AG09309 (cell line): Measurements from ENCODE around the gene ZCCHC17.

Experiments
- DNase-seq: peaks from one replicate; pipeline ENCODE4 v3.0.0-alpha.2; 2010; ENCODE audit warnings: low read depth
- H3K4me3 ChIP-seq: 2 replicates; pipeline ENCODE4 v1.5.1; 2011; ENCODE audit warnings: mild to moderate bottlenecking, low read depth, low read length, moderate library complexity; ENCODE audit not compliant: control insufficient read depth
- CTCF ChIP-seq: IDR thresholded peaks from 2 replicates; pipeline ENCODE4 v1.5.1; 2011; ENCODE audit warnings: mild to moderate bottlenecking, low read depth, low read length, inconsistent platforms; ENCODE audit not compliant: insufficient read depth, control insufficient read depth; ENCODE audit errors: missing control alignments

Gene ZCCHC17

DNA sequence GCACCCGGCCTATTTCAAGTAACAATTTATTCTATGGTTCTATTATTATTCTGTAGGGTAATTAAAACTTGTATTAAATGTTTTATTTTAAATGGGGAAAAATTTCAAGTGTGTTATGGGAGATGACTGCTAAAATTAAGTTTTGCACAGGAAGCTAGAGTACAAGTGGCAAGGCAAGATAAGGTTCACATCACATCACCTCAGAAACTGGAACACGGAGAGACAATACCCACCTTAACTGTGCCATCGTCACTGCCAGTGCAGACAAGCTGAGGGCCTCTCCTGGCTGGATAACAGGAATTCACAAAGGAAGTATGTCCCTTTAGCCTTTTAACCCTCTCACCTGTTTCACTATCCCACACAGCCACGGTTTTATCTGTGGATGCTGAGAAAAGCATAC, 7.8 kb upstream of the ZCCHC17 start:
- no peak for TF ChIP-seq CTCF
- H3K4me3 ChIP-seq, result no peak overlapping the region
- no peak for DNase-seq

DNA sequence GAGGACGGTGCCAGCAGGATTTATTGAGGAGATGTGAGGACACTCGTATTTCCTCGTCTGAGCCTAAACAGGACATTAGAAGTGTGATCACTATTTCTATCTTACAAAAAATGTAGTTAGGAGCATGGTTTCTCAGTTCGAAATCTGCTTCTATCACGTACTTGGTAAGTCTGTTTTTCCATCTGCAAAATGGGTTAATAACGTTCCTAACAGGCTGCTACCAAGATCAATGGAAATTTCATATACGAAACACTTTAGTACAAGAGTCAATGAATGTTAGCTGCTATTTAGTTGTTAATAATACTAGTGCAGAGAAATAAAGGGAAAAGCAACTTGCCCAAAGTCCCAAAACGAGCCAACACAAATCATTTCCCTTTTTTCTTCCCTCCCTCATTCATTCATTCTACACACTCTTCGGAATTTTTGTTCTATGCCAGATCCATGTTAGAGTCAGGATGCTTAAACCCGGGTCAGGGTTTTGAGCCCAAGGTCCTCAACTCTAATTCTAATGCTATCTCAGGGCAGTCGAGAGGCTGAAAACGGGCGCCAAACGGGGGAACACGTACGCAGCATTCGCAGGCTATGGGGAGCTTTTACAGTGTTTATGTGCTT, 852 bp upstream of the ZCCHC17 start:
- DNase-seq, result no peak
- TF ChIP-seq CTCF, result no peak

DNA sequence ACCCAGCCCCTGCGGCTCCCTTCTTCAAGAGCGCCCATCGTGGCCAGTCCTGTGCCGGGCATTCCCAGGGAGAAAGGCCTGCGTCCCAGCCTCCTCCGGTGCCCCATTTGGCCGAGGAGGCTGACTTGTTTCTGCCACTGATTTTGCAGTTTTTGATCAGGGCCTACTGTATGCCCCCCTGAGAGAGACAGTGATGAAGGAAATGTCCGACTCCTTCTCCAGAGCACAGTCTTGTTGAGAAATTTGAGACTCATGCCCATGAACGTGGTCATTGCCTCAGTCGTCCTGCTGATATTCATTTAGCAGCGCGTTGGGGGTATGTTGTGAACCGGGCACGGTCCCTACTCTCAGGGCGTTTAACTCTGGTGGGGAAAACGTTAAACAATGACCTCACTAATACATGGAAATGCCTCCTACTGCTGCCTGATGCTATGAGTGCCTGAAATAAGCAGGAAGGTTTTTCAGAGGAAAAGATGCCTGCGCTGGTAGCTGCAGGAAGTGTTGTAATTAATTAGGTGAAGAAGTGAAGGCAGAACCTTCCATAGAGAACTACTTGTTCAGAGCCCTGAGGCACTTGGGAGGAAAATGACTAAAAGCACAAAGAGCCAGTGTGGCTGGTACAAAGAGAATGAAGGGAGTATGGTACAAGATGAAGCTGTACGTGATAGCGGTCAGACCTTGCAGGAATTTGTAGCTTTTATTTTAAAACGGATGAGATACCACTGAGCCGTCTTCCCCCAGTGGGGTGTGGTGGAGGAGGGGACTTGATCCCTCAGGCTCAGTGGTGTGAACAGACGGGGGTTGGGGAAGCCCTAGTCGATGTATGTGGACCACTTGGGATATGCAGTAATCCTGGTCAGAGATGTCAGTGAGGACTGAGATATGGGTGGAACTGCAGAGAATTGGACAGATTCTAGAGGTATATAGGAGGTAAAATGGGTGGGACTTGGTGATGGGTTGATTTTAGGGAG, 730 bp downstream of the ZCCHC17 start:
- H3K4me3 ChIP-seq, result peak overlapping the region; percentile 74
- no peak for TF ChIP-seq CTCF
- DNase-seq, result no peak

More for the DNA sequence above, 852 bp upstream of the ZCCHC17 start:
- peak overlapping the region; percentile 74 for H3K4me3 ChIP-seq

DNA sequence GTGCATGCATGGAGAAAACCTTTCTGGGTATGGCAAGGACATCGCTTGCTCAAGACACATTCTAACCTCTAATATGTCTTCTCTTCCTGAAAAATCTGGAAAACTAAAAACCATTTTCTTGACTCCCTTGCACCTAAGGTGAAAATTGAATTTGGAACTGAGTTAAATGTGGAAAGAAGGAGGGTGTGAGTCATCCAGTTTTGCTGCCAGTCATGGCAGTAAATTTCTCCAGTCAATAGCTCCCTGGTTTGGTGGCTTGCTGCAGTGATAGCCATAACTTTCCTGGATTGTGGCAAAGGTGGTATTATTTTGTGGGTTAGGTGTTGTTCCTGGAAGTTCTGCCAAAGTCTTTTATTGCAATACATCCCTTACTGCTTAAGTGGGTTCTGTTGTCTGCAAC, 2.5 kb downstream of the ZCCHC17 start:
- no peak for DNase-seq
- TF ChIP-seq CTCF, result no peak
- H3K4me3 ChIP-seq, result no peak overlapping the region

DNA sequence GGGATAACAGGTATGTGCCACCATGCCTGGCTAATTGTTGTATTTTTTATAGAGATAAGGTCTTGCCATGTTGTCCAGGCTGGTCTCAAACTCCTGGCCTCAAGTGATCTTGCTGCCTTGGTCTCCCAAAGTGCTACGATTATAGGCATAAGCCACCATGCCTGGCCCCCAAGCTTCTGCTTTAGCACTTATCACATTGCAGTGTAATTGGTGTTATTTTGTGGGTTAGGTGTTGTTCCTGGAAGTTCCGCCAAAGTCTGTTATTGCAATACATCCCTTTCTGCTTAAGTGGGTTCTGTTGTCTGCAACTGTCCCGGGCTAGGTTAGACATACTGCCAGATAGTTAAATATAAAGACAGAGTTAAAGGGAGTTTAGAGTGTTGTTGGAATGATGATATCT, 3.4 kb downstream of the ZCCHC17 start:
- no peak for DNase-seq
- H3K4me3 ChIP-seq, result no peak overlapping the region
- TF ChIP-seq CTCF, result no peak

GRCh38 chr1:31302709-31303441, 6.0 kb downstream of the ZCCHC17 start:
- TF ChIP-seq CTCF, result no peak
- no peak for DNase-seq

More at GRCh38 chr1:31302709-31303441, 6.0 kb downstream of the ZCCHC17 start:
- no peak overlapping the region for H3K4me3 ChIP-seq
